ENCODE data around the gene WDR88.
"Not testable (repeated sequence)": the region's sequence is repeated elsewhere in the genome, so short reads cannot be mapped to it uniquely, and the experiment has no call there.

The WDR88 gene

GRCh38 chr19:33102893-33103292, 29.0 kb upstream of the WDR88 start:
- Histone ChIP-seq H3K27me3 (ENCODE audit: control insufficient read depth, insufficient read depth, low read length) (no peaks in the 10 kb centered on the region), H3K9me3 (ENCODE audit: control insufficient read depth, insufficient read depth, low read depth, low read length) (no peaks in the 10 kb centered on the region), H3K4me1 (ENCODE audit: control insufficient read depth, insufficient read depth, low read length) (no peaks in the 10 kb centered on the region), H3K4me3 (ENCODE audit: low read depth, low read length) (no peak overlapping the region), H3K9ac (ENCODE audit: low read length) (no peak overlapping the region), H3K27ac (ENCODE audit: low read depth, low read length) (no peak overlapping the region), H3K36me3 (ENCODE audit: control insufficient read depth, insufficient read depth, low read length) (peaks cover 52% of the 10 kb centered on the region)

- Histone ChIP-seq H3K9me3 (ENCODE audit: control insufficient read depth, insufficient read depth, low read depth, low read length) (no peaks in the 10 kb centered on the region), H3K9ac (ENCODE audit: low read length) (no peak overlapping the region), H3K4me1 (ENCODE audit: control insufficient read depth, insufficient read depth, low read length) (no peaks in the 10 kb centered on the region), H3K27ac (ENCODE audit: low read depth, low read length) (no peak overlapping the region), H3K4me3 (ENCODE audit: low read depth, low read length) (no peak overlapping the region), H3K36me3 (ENCODE audit: control insufficient read depth, insufficient read depth, low read length) (peaks cover 63% of the 10 kb centered on the region), H3K27me3 (ENCODE audit: control insufficient read depth, insufficient read depth, low read length) (no peaks in the 10 kb centered on the region)
Measured at GRCh38 chr19:33108161-33108560, 23.8 kb upstream of the WDR88 start.

GRCh38 chr19:33110137-33110910, 21.6 kb upstream of the WDR88 start:
- Histone ChIP-seq H3K9ac (ENCODE audit: low read length) (no peak overlapping the region), H3K27ac (ENCODE audit: low read depth, low read length) (no peak overlapping the region), H3K9me3 (ENCODE audit: control insufficient read depth, insufficient read depth, low read depth, low read length) (no peaks in the 10 kb centered on the region), H3K4me3 (ENCODE audit: low read depth, low read length) (no peak overlapping the region), H3K4me1 (ENCODE audit: control insufficient read depth, insufficient read depth, low read length) (no peaks in the 10 kb centered on the region), H3K27me3 (ENCODE audit: control insufficient read depth, insufficient read depth, low read length) (no peaks in the 10 kb centered on the region), H3K36me3 (ENCODE audit: control insufficient read depth, insufficient read depth, low read length) (peaks cover 69% of the 10 kb centered on the region)

GRCh38 chr19:33111587-33111986, 20.3 kb upstream of the WDR88 start:
- no peaks in the 10 kb centered on the region for H3K9me3 ChIP-seq (ENCODE audit: control insufficient read depth, insufficient read depth, low read depth, low read length)
- H3K27me3 ChIP-seq (ENCODE audit: control insufficient read depth, insufficient read depth, low read length): no peaks in the 10 kb centered on the region
- no peak overlapping the region for H3K4me3 ChIP-seq (ENCODE audit: low read depth, low read length)
- H3K36me3 ChIP-seq (ENCODE audit: control insufficient read depth, insufficient read depth, low read length): peaks cover 72% of the 10 kb centered on the region
- H3K27ac ChIP-seq (ENCODE audit: low read depth, low read length): no peak overlapping the region
- no peaks in the 10 kb centered on the region for H3K4me1 ChIP-seq (ENCODE audit: control insufficient read depth, insufficient read depth, low read length)
- no peak overlapping the region for H3K9ac ChIP-seq (ENCODE audit: low read length)

- Histone ChIP-seq H3K36me3 (ENCODE audit: control insufficient read depth, insufficient read depth, low read length) (peaks cover 69% of the 10 kb centered on the region), H3K9me3 (ENCODE audit: control insufficient read depth, insufficient read depth, low read depth, low read length) (no peaks in the 10 kb centered on the region), H3K27ac (ENCODE audit: low read depth, low read length) (no peak overlapping the region), H3K9ac (ENCODE audit: low read length) (no peak overlapping the region), H3K4me3 (ENCODE audit: low read depth, low read length) (no peak overlapping the region), H3K27me3 (ENCODE audit: control insufficient read depth, insufficient read depth, low read length) (no peaks in the 10 kb centered on the region), H3K4me1 (ENCODE audit: control insufficient read depth, insufficient read depth, low read length) (no peaks in the 10 kb centered on the region)
Measured at GRCh38 chr19:33114312-33114711, 17.6 kb upstream of the WDR88 start.

GRCh38 chr19:33117501-33117900, 14.4 kb upstream of the WDR88 start:
- Histone ChIP-seq H3K9ac (ENCODE audit: low read length) (no peak overlapping the region), H3K9me3 (ENCODE audit: control insufficient read depth, insufficient read depth, low read depth, low read length) (no peaks in the 10 kb centered on the region), H3K36me3 (ENCODE audit: control insufficient read depth, insufficient read depth, low read length) (peaks cover 49% of the 10 kb centered on the region), H3K27ac (ENCODE audit: low read depth, low read length) (no peak overlapping the region), H3K4me3 (ENCODE audit: low read depth, low read length) (no peak overlapping the region), H3K4me1 (ENCODE audit: control insufficient read depth, insufficient read depth, low read length) (no peaks in the 10 kb centered on the region), H3K27me3 (ENCODE audit: control insufficient read depth, insufficient read depth, low read length) (no peaks in the 10 kb centered on the region)

GRCh38 chr19:33118643-33119042, 13.3 kb upstream of the WDR88 start:
- H3K9me3 ChIP-seq (ENCODE audit: control insufficient read depth, insufficient read depth, low read depth, low read length): no peaks in the 10 kb centered on the region
- no peaks in the 10 kb centered on the region for H3K27me3 ChIP-seq (ENCODE audit: control insufficient read depth, insufficient read depth, low read length)
- H3K9ac ChIP-seq (ENCODE audit: low read length): no peak overlapping the region
- no peak overlapping the region for H3K4me3 ChIP-seq (ENCODE audit: low read depth, low read length)
- H3K36me3 ChIP-seq (ENCODE audit: control insufficient read depth, insufficient read depth, low read length): peaks cover 38% of the 10 kb centered on the region
- no peaks in the 10 kb centered on the region for H3K4me1 ChIP-seq (ENCODE audit: control insufficient read depth, insufficient read depth, low read length)
- H3K27ac ChIP-seq (ENCODE audit: low read depth, low read length): no peak overlapping the region

- H3K36me3 ChIP-seq (ENCODE audit: control insufficient read depth, insufficient read depth, low read length): peaks cover 25% of the 10 kb centered on the region
- H3K9me3 ChIP-seq (ENCODE audit: control insufficient read depth, insufficient read depth, low read depth, low read length): no peaks in the 10 kb centered on the region
- H3K9ac ChIP-seq (ENCODE audit: low read length): no peak overlapping the region
- H3K4me3 ChIP-seq (ENCODE audit: low read depth, low read length): no peak overlapping the region
- no peak overlapping the region for H3K27ac ChIP-seq (ENCODE audit: low read depth, low read length)
- H3K4me1 ChIP-seq (ENCODE audit: control insufficient read depth, insufficient read depth, low read length): no peaks in the 10 kb centered on the region
- no peaks in the 10 kb centered on the region for H3K27me3 ChIP-seq (ENCODE audit: control insufficient read depth, insufficient read depth, low read length)
Measured at GRCh38 chr19:33124207-33125098, 7.5 kb upstream of the WDR88 start.

- Histone ChIP-seq H3K27me3 (ENCODE audit: control insufficient read depth, insufficient read depth, low read length) (no peaks in the 10 kb centered on the region), H3K9me3 (ENCODE audit: control insufficient read depth, insufficient read depth, low read depth, low read length) (no peaks in the 10 kb centered on the region), H3K9ac (ENCODE audit: low read length) (no peak overlapping the region), H3K4me3 (ENCODE audit: low read depth, low read length) (no peak overlapping the region), H3K27ac (ENCODE audit: low read depth, low read length) (no peak overlapping the region), H3K4me1 (ENCODE audit: control insufficient read depth, insufficient read depth, low read length) (no peaks in the 10 kb centered on the region), H3K36me3 (ENCODE audit: control insufficient read depth, insufficient read depth, low read length) (peaks cover 32% of the 10 kb centered on the region)
Measured at GRCh38 chr19:33125929-33126388, 6.0 kb upstream of the WDR88 start.

- peaks cover 30% of the 10 kb centered on the region for H3K36me3 ChIP-seq (ENCODE audit: control insufficient read depth, insufficient read depth, low read length)
- H3K27ac ChIP-seq (ENCODE audit: low read depth, low read length); H3K9ac ChIP-seq (ENCODE audit: low read length); H3K27me3 ChIP-seq (ENCODE audit: control insufficient read depth, insufficient read depth, low read length); H3K4me3 ChIP-seq (ENCODE audit: low read depth, low read length); H3K9me3 ChIP-seq (ENCODE audit: control insufficient read depth, insufficient read depth, low read depth, low read length); H3K4me1 ChIP-seq (ENCODE audit: control insufficient read depth, insufficient read depth, low read length): not testable (repeated sequence)
Measured at GRCh38 chr19:33126712-33127111, 5.2 kb upstream of the WDR88 start.

GRCh38 chr19:33129901-33130300, 2.0 kb upstream of the WDR88 start:
- H3K27me3 ChIP-seq (ENCODE audit: control insufficient read depth, insufficient read depth, low read length): no peaks in the 10 kb centered on the region
- peaks cover 29% of the 10 kb centered on the region for H3K36me3 ChIP-seq (ENCODE audit: control insufficient read depth, insufficient read depth, low read length)

More at GRCh38 chr19:33129901-33130300, 2.0 kb upstream of the WDR88 start:
- Histone ChIP-seq H3K4me3 (ENCODE audit: low read depth, low read length) (no peak overlapping the region), H3K4me1 (ENCODE audit: control insufficient read depth, insufficient read depth, low read length) (peaks cover 5% of the 10 kb centered on the region), H3K9ac (ENCODE audit: low read length) (no peak overlapping the region), H3K27ac (ENCODE audit: low read depth, low read length) (no peak overlapping the region), H3K9me3 (ENCODE audit: control insufficient read depth, insufficient read depth, low read depth, low read length) (no peaks in the 10 kb centered on the region)

Data from HUES6 (cell line).